ENCODE results near the gene PRKCZ.
"Not testable (repeated sequence)": the region's sequence is repeated elsewhere in the genome, so short reads cannot be mapped to it uniquely, and the experiment has no call there.

The PRKCZ gene

GRCh38 chr1:2090216-2090890, 40.1 kb downstream of the PRKCZ start:
- DNase-seq = no peak

DNA sequence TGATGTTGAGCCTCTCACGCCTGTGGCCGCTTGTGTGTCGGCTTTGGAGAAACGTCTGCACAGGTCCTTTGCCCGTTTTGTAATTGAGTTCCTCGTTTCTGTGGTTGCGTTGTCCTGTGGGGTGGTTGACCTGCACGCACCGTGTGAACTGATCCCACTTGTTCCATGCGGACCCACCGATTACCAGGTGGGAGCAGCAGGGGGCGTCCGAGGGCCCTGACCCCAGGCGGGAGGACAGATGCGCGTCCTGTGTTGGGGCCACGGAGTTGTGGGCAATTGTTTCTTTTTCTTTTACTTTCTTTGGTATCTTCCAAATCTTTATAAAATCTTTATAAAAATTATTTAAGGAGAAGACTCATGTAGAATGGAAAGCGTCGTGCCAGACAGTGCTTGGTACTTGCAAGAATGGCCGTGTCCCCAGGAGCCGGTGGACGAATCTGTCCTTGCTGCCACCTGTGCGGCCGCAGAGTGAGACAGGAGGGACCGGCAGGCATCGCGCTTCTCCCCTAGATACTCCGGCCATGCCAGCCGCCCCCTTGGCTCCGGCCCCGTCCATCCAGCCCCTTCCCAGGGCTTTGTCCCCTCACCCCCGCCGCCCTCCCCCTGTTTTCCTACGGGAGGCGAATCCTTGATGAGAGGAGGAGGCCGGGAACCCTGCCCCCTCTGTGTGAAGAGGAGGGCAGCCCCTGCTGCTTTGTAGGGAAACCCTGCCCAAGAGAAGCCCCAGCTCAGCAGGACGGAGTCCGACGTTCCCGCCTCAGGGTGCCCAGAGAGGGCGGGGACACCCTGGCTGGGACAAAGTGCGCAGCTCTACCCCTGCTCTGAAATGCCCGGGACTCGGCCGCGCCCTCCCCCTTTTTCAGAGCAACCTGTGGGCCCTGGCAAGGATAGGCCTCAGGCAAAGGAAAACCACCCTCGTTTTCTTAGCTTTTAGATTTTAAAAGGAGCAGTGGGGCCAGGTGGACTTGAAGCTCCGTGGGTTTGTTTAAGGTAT, 41.7 kb downstream of the PRKCZ start:
- DNase-seq = no peak

- no peak for DNase-seq
Measured at GRCh38 chr1:2093055-2093454, 42.8 kb downstream of the PRKCZ start.

DNA sequence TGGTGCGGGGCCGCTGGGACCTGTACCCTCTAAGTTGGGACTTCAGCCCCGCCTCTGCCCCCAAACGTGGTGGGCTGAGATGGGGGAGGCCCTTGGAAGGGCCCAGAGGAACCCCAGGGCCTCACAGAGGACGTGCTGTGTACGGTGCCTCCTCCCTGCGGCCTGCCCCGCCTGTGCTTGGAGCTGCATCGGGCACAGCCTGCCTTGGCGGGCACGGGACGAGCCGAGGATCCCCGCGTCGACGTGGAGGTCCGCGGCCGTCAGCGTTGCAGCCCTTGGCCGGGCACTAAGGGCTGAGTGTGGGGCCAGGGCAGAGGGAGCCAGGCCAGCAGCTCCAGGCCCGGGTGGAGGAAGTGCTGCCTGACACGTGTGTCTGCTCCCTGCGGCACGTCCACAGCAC, 43.4 kb downstream of the PRKCZ start:
- DNase-seq = no peak

DNA sequence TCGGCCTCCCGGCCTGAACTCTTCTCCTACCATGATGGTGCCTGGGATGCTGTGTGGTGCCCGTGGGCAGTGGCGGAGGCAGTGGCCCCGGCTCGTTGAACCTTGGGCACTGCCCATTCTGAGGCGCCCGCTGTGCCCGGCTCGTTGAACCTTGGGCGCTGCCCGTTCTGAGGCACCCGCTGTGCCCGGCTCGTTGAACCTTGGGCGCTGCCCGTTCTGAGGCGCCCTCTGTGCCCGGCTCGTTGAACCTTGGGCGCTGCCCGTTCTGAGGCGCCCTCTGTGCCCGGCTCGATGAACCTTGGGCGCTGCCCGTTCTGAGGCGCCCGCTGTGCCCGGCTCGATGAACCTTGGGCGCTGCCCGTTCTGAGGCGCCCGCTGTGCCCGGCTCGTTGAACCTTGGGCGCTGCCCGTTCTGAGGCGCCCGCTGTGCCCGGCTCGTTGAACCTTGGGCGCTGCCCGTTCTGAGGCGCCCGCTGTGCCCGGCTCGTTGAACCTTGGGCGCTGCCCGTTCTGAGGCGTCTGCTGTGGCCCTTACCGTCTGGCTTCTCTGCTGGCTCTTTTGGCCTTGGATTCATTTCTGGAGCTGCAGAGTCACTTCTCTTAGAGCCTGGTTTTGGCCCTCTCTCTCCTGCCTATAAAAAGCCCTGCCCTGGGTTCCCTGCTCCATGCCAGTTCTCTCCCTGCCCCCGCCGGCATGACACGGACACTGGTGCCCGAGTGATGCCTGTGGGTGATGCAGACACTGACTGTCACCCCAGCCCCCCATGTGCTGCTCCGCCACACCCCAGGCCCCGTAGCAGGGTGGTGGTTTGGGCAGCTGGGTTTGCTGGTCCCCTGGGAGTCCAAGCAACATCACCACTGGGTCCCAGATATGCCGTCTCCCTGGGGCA, 44.3 kb downstream of the PRKCZ start:
- DNase-seq = not testable (repeated sequence)

DNA sequence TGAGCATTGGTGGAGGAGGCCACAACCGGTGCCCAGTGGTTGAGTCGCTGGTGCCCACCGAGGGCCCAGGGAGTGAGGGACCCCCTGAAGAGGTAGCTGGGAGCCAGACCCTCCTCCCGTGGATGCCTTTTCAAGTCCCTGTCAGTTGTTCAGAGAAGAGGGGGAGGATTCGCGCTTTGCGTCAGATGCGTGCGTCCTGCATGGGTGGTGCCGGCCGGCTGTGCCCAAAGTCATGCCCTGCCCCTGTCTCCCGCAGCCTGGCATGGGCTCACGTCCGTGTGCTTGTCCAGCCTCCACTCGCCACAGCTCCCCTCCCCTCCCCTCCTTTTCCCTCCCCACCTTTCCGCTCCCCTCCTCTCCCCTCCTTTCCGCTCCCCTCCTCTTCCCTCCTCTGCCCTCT, 45.2 kb downstream of the PRKCZ start:
- no peak for DNase-seq

GRCh38 chr1:2095981-2096736, 45.9 kb downstream of the PRKCZ start:
- DNase-seq = no peak

DNA sequence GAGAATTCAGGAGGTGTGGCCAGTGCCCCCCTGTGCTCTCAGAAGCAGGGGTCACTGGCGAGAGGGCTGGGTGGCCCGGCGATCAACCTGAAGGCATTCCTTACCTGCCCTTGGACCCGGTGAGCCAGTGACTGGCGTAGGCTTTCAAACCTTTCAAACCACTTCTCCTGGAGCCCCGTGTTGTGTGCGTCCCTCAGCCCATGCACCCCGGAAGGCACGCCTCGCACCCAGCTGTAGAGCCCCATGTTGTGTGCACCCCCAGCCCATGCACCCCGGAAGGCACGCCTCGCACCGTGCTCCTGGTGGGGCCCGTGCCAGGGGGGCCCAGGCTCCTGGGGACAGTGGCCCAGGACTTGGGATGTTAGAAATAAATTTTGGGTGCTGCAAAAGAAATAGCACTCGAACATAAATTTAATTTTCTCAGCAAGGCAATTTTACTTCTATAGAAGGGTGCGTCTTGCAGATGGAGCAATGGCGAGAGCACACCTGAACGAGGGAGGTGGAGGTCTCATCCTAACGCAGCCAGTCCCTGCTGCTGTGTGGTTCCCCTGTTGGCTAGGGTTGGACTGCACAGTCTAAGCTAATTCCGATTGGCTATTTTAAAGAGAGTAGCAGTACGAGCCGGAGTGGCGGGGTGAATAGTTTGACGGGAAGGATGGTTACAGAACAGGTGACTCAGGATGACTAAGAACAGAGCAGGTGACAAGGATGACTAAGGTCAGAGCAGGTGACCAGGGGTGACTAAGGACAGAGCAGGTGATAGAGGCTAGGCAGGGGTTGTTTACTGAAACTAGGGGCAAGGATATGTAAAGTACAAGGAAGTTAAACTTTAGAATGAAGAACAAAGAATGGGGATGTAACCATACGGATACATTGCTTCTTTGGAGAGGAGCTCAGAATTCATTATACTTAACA, 47.4 kb downstream of the PRKCZ start:
- DNase-seq = no peak

DNA sequence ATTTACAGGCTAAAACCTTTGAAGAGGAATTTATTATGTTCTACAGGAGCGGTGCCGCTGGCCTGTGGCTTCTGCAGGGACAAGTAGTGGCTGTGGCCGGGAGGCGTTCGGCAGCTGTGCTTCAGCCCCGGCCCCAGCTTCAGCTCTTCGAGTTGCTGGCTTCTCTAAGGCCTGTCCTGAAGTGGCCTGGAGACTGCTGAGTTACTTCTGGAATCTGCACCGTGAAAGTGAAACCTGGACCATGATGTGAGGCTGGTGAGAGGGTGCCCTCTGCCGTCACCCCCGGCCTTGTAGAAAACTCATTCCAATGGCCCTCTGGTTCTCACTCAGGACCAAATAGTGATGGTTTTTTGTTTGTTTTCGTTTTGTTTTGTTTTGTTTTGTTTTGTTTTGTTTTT, 48.1 kb downstream of the PRKCZ start:
- DNase-seq = no peak

DNA sequence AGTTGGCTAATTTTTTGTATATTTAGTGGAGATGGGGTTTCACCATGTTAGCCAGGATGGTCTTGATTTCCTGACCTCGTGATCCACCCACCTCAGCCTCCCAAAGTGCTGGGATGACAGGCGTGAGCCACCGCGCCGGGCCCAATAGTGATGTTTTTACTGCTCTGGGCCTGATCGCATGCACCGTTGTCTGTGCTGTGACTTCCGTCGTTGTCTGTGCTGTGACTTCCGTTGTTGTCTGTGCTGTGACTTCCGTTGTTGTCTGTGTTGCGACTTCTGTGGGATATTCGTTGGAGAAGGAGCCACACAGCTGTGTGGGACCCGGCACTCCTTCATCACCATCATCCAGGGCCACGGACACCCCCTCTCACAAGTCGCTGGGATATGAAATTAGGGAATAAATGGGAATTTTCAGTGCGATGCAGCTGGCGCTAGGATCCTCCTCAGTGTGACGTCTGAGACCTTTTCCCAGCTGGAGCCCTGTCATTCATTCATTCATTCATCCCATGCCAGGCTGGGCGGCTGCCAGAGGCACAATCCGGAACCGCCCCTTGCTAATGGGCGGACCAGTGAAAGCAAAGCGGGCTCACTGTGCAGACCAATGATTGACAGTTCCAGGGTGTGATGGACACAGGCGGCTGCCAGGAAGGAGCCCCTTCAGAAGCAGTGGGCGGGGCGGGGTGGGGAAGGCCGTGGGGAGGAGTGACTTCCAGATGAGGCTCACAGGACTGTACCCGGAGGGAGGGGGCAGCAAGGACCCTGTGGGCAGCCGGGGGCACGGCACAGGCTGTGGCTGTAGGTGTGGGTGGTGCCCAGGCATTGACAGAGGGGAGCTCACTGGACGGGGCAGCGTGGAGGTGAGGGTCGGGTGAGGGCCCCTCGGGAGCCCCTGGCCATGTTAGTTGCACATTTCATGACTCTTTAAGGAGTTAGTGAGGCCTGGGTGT, 48.9 kb downstream of the PRKCZ start:
- DNase-seq = no peak

- no peak for DNase-seq
Measured at GRCh38 chr1:2099886-2100779, 49.9 kb downstream of the PRKCZ start.

- no peak for DNase-seq
Measured at GRCh38 chr1:2100780-2101108, 50.5 kb downstream of the PRKCZ start.

DNA sequence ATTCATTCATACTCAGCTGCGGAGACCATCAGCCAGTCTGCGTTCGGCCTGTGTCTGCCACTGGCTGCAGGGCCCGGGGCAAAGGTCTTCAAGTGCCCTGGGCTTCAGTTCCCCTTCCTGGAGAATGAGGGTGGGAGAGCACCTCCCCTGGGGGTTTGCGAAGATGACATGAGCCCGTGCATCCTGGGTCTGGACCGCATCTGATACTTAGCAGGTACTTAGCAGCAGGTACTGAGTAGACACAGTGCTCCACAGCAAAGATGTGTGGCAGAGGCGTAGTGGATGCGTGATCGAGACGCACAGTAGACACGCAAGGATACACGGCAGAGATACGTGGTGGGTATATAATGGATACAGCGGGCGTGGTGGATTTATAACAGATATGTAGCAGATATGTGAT, 51.3 kb downstream of the PRKCZ start:
- no peak for DNase-seq

DNA sequence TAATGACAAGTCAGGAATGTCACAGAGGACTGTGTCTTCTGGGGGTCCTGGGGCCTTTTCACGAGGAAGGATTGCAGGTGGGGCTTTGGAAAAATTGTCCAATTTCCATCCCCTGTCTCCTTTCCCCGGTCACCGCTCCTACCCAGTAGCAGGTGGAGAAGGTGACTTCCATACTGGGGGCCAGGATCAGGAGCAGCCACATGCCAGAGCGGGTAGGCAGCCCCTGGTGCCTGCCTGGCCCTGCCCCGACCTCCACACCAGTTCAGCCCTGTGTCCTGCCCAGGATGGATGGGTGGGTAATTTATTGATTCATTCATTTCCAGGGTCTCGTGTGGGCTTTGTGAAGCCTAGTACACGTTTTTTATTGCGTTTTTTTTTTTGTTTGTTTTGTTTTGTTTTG, 51.7 kb downstream of the PRKCZ start:
- DNase-seq = no peak

DNA sequence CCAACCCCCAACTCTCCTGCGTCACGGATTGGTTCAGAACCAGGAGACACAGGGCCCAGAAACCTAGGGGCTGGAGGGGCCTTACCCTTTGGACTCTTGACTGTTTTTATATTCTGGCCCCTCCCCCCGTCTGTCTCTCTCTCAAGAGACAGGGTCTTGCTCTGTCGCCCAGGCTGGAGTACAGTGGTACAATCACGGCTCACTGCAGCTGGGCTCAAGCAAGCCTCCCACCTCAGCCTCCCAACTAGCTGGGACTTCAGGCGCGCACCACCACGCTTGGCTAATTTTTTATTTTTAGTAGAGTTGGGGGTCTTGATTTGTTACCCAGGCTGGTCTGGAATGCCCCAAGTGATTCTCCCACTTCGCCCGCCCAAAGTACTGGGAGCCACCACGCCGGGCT, 52.5 kb downstream of the PRKCZ start:
- DNase-seq = no peak

GRCh38 chr1:2103266-2103900, 53.2 kb downstream of the PRKCZ start:
- no peak for DNase-seq

GRCh38 chr1:2103901-2104590, 53.8 kb downstream of the PRKCZ start:
- DNase-seq = no peak
